Caco-2 (cell line): Measurements from ENCODE around the gene HOXC13. TPM values are rescaled to one million over a fixed set of nuclear protein-coding genes. Genes with fewer than 3 reads are reported as not detected.

Source experiments
- BruUV-seq: library from RNA; stranded (reverse); fragments of 400-500 nt; replicated peaks from 2 replicates; lab custom pipeline; 2021; lab: Mats Ljungman, UMichigan
- CTCF ChIA-PET: fragments of 300-600 bp; sonication (Branson Sonifier 250); formaldehyde crosslinking; loops from one replicate; lab custom pipeline; 2022; ENCODE audit warnings: antibody characterized with exemption; lab: Charles Lee
- POLR2A ChIA-PET: fragments of 300-600 bp; sonication (Branson Sonifier 250); formaldehyde crosslinking; loops from one replicate; lab custom pipeline; 2022; ENCODE audit warnings: antibody characterized with exemption; lab: Charles Lee
- DNase-seq, 2 experiments: peaks; one replicate each; pipeline versions ENCODE4 v3.0.0 to v3.0.0-alpha.2; 2020 to 2022
- H3K27me3 ChIP-seq: replicated peaks from 2 replicates; pipeline ENCODE4 v1.6.0; 2011; ENCODE audit warnings: low read length; ENCODE audit not compliant: control insufficient read depth, insufficient read depth
- H3K36me3 ChIP-seq: 2 replicates; pipeline ENCODE4 v1.5.1; 2011; ENCODE audit warnings: low read length; ENCODE audit not compliant: control insufficient read depth, insufficient read depth
- H3K4me1 ChIP-seq: fragments of 250-450 bp; sonication (Bioruptor Pico); 2 replicates; pipeline ENCODE4 v1.5.1; 2020; ENCODE audit warnings: mild to moderate bottlenecking
- H3K4me3 ChIP-seq: 2 replicates; pipeline ENCODE4 v1.5.1; 2011; ENCODE audit warnings: low read depth, mild to moderate bottlenecking, control low read depth, low read length
- H3K9me3 ChIP-seq: fragments of 250-450 bp; sonication (Bioruptor Pico); 2 replicates; pipeline ENCODE4 v1.5.1; 2020; ENCODE audit warnings: mild to moderate bottlenecking, moderate library complexity
- H3K27ac Mint-ChIP-seq: one replicate; pipeline ENCODE4 v1.8.0; 2022; ENCODE audit warnings: mixed read lengths; ENCODE audit not compliant: unreplicated experiment
- H3K27me3 Mint-ChIP-seq: one replicate; pipeline ENCODE4 v1.8.0; 2022; ENCODE audit warnings: mixed read lengths; ENCODE audit not compliant: insufficient read depth, unreplicated experiment
- H3K36me3 Mint-ChIP-seq: one replicate; pipeline ENCODE4 v1.8.0; 2022; ENCODE audit warnings: mild to moderate bottlenecking, mixed read lengths; ENCODE audit not compliant: insufficient read depth, unreplicated experiment
- H3K4me1 Mint-ChIP-seq: one replicate; pipeline ENCODE4 v1.8.0; 2022; ENCODE audit warnings: low read depth, mixed read lengths; ENCODE audit not compliant: unreplicated experiment
- H3K4me3 Mint-ChIP-seq: one replicate; pipeline ENCODE4 v1.8.0; 2022; ENCODE audit warnings: mild to moderate bottlenecking, moderate library complexity, mixed read lengths; ENCODE audit not compliant: unreplicated experiment
- H3K9me3 Mint-ChIP-seq: one replicate; pipeline ENCODE4 v1.8.0; 2022; ENCODE audit warnings: mixed read lengths; ENCODE audit not compliant: unreplicated experiment
- intact Hi-C: fragments of 100-400 bp; cut with micrococcal nuclease; formaldehyde crosslinking; loops from one replicate; pipeline ENCODE4 v1.10.0; 2022; ENCODE audit not compliant: unreplicated experiment
- total RNA-seq: library from RNA; stranded (reverse); gene quantifications from 2 replicates; pipeline ENCODE4 v1.2.3, GENCODE V29; 2022
- TF ChIP-seq, protein P1 (sequence below), 2 experiments: fragments of 200-600 bp in 1 of 2; IDR thresholded peaks; 1 replicate in 1 of 2; 2 replicates in 1 of 2; pipeline versions ENCODE4 v1.5.1 to v1.8.0; 2011 to 2022; ENCODE audit warnings: antibody characterized with exemption in 1 of 2, control low read depth in 1 of 2, inconsistent platforms in 1 of 2, low read depth in 1 of 2, low read length in 1 of 2, mild to moderate bottlenecking in 1 of 2, moderate library complexity in 1 of 2; ENCODE audit not compliant: insufficient read depth in 1 of 2, severe bottlenecking in 1 of 2, unreplicated experiment in 1 of 2

Gene HOXC13
- total RNA-seq, 1 experiment from 2014 or later, result 6.4 TPM

DNA sequence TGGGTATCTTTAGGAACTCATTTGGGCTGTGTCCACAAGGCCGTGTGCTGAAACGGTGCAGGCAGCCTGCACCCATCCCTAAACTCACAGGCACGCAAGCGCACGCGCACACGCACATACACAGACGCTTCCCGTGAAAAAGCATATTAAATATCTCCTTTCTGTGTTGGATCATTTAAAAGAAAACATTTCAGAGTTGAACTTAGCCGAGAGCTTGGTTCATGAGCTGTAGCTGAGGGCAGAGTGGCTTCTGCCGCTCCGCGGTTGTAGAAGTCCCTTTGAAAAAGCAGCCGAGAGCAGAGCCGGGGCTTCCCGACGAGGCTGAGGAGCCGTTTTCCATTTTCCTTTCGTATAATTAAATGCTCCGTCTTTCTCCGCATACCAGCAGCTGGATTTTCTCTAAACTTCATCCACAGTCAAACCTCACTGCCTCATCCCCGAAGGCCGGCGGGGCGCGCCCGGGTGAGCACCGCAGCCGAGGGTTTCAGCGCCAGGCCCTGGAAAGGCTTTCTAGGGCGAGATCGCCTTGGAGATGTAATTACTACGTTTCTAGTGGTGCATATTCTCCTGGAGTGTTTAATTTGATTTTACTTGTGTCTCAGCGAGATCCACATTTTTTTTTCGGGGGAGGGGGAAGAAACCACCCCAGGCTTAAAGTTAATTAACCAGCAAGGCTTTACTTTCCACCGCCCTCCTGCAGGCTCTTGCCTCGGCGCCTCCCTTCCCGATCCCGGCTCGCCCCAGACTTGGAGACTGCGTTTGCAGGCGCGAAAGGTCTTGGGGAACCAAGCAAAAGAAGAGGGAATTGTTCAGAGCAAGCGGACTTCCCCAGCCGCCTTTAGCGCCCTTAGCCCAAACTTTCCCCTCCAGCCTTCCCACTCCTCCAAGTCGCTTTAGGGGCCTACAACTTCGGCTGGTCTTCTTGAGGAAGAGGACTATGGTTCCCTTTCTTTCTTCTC, 3.0 kb upstream of the HOXC13 start:
- Histone ChIP-seq H3K9me3 (no peaks in the 10 kb centered on the region), H3K4me1 (peaks cover 12% of the 10 kb centered on the region), H3K4me3 (no peak overlapping the region), H3K36me3 (no peaks in the 10 kb centered on the region), H3K27me3 (no peaks in the 10 kb centered on the region; the same call in 1 of the 2 replicates)
- intact Hi-C loops, result loop anchor here (5.0 kb wide), 2 partner anchors 143 to 168 kb away; no protein-coding TSS in a partner anchor
- no peak overlapping the region for H3K27ac Mint-ChIP-seq
- H3K9me3 Mint-ChIP-seq, result no peaks in the 10 kb centered on the region
- H3K4me1 Mint-ChIP-seq, result peaks cover 18% of the 10 kb centered on the region
- H3K36me3 Mint-ChIP-seq, result peaks cover 7% of the 10 kb centered on the region
- TF ChIP-seq, protein P1, sequence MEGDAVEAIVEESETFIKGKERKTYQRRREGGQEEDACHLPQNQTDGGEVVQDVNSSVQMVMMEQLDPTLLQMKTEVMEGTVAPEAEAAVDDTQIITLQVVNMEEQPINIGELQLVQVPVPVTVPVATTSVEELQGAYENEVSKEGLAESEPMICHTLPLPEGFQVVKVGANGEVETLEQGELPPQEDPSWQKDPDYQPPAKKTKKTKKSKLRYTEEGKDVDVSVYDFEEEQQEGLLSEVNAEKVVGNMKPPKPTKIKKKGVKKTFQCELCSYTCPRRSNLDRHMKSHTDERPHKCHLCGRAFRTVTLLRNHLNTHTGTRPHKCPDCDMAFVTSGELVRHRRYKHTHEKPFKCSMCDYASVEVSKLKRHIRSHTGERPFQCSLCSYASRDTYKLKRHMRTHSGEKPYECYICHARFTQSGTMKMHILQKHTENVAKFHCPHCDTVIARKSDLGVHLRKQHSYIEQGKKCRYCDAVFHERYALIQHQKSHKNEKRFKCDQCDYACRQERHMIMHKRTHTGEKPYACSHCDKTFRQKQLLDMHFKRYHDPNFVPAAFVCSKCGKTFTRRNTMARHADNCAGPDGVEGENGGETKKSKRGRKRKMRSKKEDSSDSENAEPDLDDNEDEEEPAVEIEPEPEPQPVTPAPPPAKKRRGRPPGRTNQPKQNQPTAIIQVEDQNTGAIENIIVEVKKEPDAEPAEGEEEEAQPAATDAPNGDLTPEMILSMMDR (IDR thresholded peaks at IDR 0.05; ENCODE audit: insufficient read depth in 1 of 2, low read depth in 1 of 2, low read length in 1 of 2, severe bottlenecking in 1 of 2, unreplicated experiment in 1 of 2), result no peak
- CTCF ChIA-PET, result interaction anchor here (0.7 kb wide), 1 partner anchor 252 kb away, joined by 4 read pairs; no protein-coding TSS in a partner anchor
- DNase-seq, result no peak
- H3K4me3 Mint-ChIP-seq, result no peak overlapping the region
- POLR2A ChIA-PET, result interaction anchor here (0.6 kb wide), 1 partner anchor 16 kb away, joined by 5 read pairs; no protein-coding TSS in a partner anchor
- BruUV-seq, result no TSS peak
- no peaks in the 10 kb centered on the region for H3K27me3 Mint-ChIP-seq

DNA sequence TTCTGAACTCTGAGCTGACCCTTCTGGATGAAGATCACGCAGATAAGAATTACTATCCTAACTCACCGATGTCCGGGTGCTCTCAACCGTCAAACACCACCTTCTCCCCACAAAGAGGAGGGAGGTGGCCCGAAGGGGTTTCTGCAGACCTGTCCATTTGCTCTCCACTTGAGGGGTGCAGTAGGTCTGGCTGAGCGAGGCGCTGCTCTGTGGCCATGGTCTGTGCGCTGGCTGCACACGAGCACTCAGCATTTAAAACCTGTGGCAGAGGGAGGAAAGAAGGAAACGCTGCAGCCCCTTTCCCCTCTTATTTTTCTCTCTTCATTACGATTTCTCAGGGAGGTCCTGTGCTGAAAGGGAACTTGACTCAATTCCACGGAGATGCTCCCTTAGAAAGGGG, 1.5 kb upstream of the HOXC13 start:
- H3K36me3 ChIP-seq, result no peaks in the 10 kb centered on the region
- Mint-ChIP-seq H3K27ac (no peak overlapping the region), H3K27me3 (no peaks in the 10 kb centered on the region), H3K36me3 (peaks cover 13% of the 10 kb centered on the region), H3K4me3 (no peak overlapping the region), H3K4me1 (peaks cover 25% of the 10 kb centered on the region), H3K9me3 (no peaks in the 10 kb centered on the region)
- H3K4me3 ChIP-seq, result no peak overlapping the region
- TF ChIP-seq, protein P1 (IDR thresholded peaks at IDR 0.05; ENCODE audit: insufficient read depth in 1 of 2, low read depth in 1 of 2, low read length in 1 of 2, severe bottlenecking in 1 of 2, unreplicated experiment in 1 of 2), result no peak
- peaks cover 12% of the 10 kb centered on the region for H3K4me1 ChIP-seq
- no peaks in the 10 kb centered on the region for H3K9me3 ChIP-seq
- intact Hi-C loops, result loop anchor here (5.0 kb wide), 2 partner anchors 145 to 170 kb away; no protein-coding TSS in a partner anchor
- DNase-seq, result no peak
- no peaks in the 10 kb centered on the region; the same call in 1 of the 2 replicates for H3K27me3 ChIP-seq
- ChIA-PET POLR2A (no interaction called here), CTCF (interaction anchor here (1.8 kb wide), 1 partner anchor 14 kb away, joined by 3 read pairs; no protein-coding TSS in a partner anchor)
- no TSS peak for BruUV-seq
